ENCODE measurements around the gene PCGF3.
"Not testable (repeated sequence)": the region's sequence is repeated elsewhere in the genome, so short reads cannot be mapped to it uniquely, and the experiment has no call there.

The PCGF3 gene

DNA sequence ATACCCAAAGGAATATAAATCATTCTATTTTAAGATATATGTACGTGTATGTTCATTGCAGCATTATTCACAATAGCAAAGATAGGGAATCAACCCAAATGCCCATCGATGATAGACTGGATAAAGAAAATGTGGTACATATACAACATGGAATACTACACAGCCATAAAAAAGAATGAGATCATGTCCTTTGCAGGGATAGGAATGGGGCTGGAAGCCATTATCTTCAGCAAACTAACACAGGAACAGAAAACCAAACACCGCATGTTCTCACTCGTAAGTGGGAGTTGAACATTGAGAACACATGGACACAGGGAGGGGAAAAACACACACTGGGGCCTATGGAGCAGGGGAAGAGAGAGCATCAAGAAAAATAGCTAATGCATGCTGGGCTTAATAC lies 101.3 kb downstream of the PCGF3 start:
- not testable (repeated sequence) for DNase-seq

DNA sequence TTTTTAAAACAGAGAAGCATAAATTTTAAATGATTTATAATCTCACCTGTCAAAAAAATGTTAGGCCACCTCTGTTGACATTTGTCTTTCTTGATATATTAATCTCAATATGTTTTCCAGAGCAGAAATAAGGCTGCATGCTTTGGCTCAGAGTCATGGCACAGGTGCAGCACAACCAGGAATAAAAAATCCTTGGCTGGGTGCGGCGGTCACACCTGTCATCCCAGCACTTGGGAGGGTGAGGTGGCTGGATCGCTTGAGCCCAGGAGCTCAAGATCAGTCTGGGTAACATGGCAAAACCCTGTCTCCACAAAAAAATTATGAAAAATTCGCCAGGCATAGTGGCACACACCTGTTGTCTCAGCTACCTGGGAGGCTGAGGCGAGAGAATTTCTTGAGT lies 102.2 kb downstream of the PCGF3 start:
- no peak for DNase-seq

- DNase-seq = no peak
Measured at GRCh38 chr4:808860-809570, 103.4 kb downstream of the PCGF3 start.

DNA sequence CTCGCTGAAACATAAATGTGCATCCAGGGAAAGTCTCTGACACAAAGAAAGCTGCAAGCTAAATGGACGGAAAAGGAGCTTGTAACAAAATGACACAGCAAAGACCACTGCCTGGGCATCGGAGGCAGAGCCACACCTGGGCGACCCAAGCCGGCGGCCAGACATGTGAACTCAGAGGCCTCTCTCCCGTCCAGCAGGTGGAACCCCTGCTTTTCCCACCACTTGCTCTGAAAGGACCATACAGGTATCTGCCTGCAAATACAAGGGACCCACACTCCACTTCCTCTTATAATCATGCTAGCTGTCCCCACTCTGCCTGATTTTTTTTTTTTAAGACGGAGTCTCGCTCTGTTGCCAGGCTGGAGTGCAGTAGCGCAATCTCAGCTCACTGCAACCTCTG lies 108.3 kb downstream of the PCGF3 start:
- DNase-seq = no peak

- DNase-seq = no peak
Measured at GRCh38 chr4:814312-814850, 108.7 kb downstream of the PCGF3 start.

DNA sequence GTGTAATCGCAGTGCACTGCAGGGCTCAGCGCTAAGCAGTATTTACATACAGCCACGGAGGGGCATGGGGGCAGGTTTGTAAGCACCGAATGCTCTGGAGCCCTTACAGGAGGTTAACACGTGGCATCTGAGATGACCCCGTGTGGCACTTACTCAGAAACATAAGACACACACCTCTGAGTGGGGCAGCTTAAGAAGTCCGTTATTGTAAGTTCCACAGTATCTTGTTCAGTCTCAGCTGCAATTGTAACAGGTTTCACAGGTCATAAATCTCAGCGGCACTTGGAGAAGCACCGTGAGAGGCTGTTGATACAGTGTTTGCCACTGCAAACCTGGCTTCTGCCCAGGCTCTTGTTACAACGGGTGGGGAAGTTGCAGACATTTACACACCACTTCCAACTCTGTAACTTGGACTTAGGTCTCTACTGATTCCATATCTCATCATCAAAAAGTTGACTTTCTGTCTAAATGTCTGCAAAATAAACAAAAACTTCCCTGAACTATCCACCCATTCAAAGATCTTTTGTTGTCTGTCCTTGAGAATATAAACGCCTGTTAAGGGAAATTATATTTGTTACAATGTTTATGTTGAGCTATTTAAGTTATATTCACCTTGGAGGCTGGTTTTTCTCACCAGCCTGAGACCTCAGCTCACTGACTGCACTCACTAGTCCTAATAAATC lies 110.0 kb downstream of the PCGF3 start:
- DNase-seq = no peak

DNA sequence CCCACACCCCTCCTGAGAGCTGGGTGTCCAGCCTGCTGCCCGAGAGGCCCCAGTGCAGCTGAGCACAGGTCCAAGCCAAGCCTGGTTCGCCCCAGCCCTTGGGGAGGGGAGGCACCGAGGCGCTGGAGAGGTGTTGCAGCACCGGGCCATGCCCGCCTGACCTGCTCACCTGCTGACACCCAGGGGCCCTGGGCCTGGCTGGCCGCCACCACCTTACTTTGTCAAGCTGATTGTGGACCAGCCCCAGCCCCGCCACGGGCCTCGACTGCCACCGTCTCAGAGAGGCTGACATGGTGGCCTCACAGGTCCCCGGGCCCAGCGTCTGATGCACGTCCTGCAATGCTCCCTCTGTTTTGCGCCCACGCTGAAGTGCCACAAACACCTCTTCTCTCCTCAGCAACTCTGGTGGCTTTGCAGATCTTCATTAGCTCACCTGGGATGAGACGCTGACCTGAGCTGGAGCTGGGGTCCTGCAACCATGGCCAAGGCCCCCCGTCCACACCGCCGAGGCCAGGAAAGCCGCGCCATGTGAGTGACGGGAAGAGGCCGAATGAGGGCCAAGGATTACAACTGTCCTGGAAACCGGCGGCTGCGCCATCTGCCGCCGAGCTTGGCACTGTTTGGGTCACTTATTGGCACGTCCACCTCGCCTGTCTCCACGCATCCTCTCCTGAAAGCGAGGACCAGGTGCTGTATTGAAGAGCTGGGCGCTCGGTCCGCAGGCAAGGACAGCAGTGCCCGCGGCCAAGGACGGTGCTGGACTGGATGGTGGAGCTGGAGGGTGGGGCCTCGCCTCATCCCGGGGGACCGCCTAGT lies 112.7 kb downstream of the PCGF3 start:
- no peak for DNase-seq

GRCh38 chr4:819401-820229 lies 114.0 kb downstream of the PCGF3 start:
- DNase-seq = no peak
